Ishikawa (cell line): ENCODE results near the gene MAPK8IP1.

Experiments used
- CEBPB ChIP-seq: IDR thresholded peaks from 2 replicates; pipeline ENCODE4 v1.6.1; 2012
- CREB1 ChIP-seq: IDR thresholded peaks from 2 replicates; pipeline ENCODE4 v1.6.1; 2012; ENCODE audit warnings: low read depth
- EGR1 ChIP-seq: IDR thresholded peaks from 2 replicates; pipeline ENCODE4 v1.6.1; 2012
- EP300 ChIP-seq: IDR thresholded peaks from 2 replicates; pipeline ENCODE4 v1.6.1; 2012; ENCODE audit warnings: borderline replicate concordance
- FOXM1 ChIP-seq: IDR thresholded peaks from 2 replicates; pipeline ENCODE4 v1.6.1; 2012; ENCODE audit warnings: low read depth, borderline replicate concordance
- NFIC ChIP-seq: IDR thresholded peaks from 2 replicates; pipeline ENCODE4 v1.6.1; 2012
- RAD21 ChIP-seq: IDR thresholded peaks from 2 replicates; pipeline ENCODE4 v1.6.1; 2012; ENCODE audit warnings: low read depth
- TAF1 ChIP-seq: IDR thresholded peaks from 2 replicates; pipeline ENCODE4 v1.6.1; 2012; ENCODE audit warnings: low read depth, mild to moderate bottlenecking
- TCF12 ChIP-seq: IDR thresholded peaks from 2 replicates; pipeline ENCODE4 v1.6.1; 2012; ENCODE audit warnings: low read depth
- TEAD4 ChIP-seq: IDR thresholded peaks from 2 replicates; pipeline ENCODE4 v1.6.1; 2012
- YY1 ChIP-seq: IDR thresholded peaks from 2 replicates; pipeline ENCODE4 v1.6.1; 2012; ENCODE audit warnings: low read depth
- ZBTB7A ChIP-seq: IDR thresholded peaks from 2 replicates; pipeline ENCODE4 v1.6.1; 2012; ENCODE audit warnings: low read depth
- TF ChIP-seq, protein P1 (sequence below): IDR thresholded peaks from 2 replicates; pipeline ENCODE4 v1.6.1; 2012; ENCODE audit warnings: low read depth, mild to moderate bottlenecking
- TF ChIP-seq, protein P2 (sequence below): IDR thresholded peaks from 2 replicates; pipeline ENCODE4 v1.6.1; 2012
- TF ChIP-seq, protein P3 (sequence below): IDR thresholded peaks from 2 replicates; pipeline ENCODE4 v1.6.1; 2012

Gene MAPK8IP1

DNA sequence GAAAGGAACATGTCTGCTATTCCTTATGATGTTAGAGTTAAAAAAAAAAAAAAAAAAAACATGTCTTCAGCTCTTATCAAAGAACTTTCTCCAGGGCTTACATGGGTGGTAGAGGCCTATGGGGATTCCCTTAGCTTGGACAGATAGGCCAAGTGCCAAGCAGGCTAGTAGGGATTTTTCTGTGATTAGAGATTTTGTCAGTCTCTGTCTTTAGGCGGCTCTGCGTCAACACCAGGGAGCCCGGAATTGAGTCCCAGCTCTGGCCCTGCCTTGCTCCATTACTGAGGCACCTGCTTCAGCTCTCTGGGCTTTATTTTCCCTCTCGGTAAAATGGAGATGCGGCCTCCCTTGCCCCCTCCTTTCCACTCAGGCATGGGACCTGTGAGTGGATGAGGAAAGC lies 25.1 kb upstream of the MAPK8IP1 start:
- TF ChIP-seq, protein P1, sequence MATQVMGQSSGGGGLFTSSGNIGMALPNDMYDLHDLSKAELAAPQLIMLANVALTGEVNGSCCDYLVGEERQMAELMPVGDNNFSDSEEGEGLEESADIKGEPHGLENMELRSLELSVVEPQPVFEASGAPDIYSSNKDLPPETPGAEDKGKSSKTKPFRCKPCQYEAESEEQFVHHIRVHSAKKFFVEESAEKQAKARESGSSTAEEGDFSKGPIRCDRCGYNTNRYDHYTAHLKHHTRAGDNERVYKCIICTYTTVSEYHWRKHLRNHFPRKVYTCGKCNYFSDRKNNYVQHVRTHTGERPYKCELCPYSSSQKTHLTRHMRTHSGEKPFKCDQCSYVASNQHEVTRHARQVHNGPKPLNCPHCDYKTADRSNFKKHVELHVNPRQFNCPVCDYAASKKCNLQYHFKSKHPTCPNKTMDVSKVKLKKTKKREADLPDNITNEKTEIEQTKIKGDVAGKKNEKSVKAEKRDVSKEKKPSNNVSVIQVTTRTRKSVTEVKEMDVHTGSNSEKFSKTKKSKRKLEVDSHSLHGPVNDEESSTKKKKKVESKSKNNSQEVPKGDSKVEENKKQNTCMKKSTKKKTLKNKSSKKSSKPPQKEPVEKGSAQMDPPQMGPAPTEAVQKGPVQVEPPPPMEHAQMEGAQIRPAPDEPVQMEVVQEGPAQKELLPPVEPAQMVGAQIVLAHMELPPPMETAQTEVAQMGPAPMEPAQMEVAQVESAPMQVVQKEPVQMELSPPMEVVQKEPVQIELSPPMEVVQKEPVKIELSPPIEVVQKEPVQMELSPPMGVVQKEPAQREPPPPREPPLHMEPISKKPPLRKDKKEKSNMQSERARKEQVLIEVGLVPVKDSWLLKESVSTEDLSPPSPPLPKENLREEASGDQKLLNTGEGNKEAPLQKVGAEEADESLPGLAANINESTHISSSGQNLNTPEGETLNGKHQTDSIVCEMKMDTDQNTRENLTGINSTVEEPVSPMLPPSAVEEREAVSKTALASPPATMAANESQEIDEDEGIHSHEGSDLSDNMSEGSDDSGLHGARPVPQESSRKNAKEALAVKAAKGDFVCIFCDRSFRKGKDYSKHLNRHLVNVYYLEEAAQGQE = no peak
- TF ChIP-seq CREB1 = no peak
- TF ChIP-seq NFIC = no peak
- TF ChIP-seq YY1 = no peak
- no peak for TF ChIP-seq TAF1
- TF ChIP-seq, protein P2, sequence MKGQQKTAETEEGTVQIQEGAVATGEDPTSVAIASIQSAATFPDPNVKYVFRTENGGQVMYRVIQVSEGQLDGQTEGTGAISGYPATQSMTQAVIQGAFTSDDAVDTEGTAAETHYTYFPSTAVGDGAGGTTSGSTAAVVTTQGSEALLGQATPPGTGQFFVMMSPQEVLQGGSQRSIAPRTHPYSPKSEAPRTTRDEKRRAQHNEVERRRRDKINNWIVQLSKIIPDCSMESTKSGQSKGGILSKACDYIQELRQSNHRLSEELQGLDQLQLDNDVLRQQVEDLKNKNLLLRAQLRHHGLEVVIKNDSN = no peak
- TF ChIP-seq RAD21 = no peak
- TF ChIP-seq TCF12 = no peak
- no peak for TF ChIP-seq EP300
- TF ChIP-seq FOXM1 = no peak
- TF ChIP-seq, protein P3, sequence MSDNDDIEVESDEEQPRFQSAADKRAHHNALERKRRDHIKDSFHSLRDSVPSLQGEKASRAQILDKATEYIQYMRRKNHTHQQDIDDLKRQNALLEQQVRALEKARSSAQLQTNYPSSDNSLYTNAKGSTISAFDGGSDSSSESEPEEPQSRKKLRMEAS = no peak
- TF ChIP-seq CEBPB = no peak
- no peak for TF ChIP-seq EGR1
- TF ChIP-seq TEAD4 = no peak
- no peak for TF ChIP-seq ZBTB7A

DNA sequence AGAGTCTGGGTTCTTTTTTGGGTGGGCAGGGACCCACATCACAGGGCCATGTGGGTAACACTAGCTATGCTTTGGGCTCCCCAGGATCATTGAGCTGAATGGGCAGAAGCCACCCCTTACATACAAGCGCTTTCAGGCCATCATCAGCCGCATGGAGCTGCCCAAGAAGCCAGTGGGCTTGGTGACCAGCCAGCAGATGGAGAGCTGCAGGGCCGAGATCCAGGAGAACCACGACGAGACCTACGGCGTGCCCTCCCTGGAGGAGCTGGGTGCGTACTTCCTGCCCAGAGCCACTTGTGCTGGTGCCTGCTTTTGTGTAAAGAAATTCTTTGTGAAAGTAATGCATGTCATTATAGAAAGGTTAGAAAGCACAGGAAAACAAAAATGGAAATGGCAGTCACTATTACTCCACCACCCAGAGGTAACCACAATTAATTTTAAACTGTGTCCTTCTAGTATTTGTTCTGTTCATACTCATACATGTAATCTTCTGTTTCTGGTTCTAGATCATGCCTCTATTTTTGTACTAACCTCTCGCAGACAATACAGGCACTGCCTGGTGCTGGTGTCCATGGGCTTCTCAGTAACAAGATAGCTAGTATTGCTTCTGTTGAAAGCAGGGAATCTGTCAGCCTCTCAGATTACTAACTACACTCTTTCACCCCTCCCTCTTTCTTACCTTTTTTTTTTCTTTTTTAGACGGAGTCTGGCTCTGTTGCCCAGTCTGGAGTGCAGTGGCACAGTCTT lies 24.5 kb upstream of the MAPK8IP1 start:
- TF ChIP-seq TCF12 = no peak
- TF ChIP-seq EGR1 = no peak

DNA sequence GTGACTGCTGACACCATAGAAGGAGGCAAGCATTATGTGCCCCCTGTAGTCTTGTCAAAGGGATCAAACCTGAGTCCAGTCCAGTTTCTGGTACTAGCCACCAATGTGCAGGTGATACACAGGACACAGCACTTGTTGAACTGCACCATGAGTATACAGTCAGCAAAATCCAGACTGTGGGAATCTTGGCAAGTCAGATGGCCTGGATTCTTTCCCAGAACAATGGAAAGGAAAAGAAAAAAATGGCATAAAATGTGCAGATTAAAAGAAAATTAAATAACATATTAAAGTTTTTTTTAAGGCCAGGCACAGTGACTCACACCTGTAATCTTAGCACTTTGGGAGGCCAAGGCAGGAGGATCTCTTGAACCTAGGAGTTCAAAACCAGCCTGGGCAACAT lies 21.4 kb upstream of the MAPK8IP1 start:
- TF ChIP-seq FOXM1 = no peak
- TF ChIP-seq TEAD4 = no peak
- TF ChIP-seq YY1 = no peak
- TF ChIP-seq EP300 = no peak
- TF ChIP-seq EGR1 = no peak

DNA sequence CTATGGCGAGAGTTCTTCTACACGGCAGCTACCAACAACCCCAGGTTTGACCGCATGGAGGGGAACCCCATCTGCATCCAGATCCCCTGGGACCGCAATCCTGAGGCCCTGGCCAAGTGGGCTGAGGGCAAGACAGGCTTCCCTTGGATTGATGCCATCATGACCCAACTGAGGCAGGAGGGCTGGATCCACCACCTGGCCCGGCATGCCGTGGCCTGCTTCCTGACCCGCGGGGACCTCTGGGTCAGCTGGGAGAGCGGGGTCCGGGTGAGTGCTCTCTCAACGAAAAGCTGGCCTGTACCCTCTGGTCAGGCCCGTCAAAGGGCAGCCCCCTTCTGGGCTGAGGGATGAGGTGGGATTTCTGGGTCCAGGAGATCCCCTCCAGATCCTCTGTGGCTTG lies 15.9 kb upstream of the MAPK8IP1 start:
- no peak for TF ChIP-seq TEAD4
- TF ChIP-seq CEBPB = no peak
- TF ChIP-seq TAF1 = no peak
- no peak for TF ChIP-seq YY1
- TF ChIP-seq FOXM1 = no peak
- no peak for TF ChIP-seq CREB1
- no peak for TF ChIP-seq EGR1
- TF ChIP-seq, protein P3 = no peak
- no peak for TF ChIP-seq RAD21

DNA sequence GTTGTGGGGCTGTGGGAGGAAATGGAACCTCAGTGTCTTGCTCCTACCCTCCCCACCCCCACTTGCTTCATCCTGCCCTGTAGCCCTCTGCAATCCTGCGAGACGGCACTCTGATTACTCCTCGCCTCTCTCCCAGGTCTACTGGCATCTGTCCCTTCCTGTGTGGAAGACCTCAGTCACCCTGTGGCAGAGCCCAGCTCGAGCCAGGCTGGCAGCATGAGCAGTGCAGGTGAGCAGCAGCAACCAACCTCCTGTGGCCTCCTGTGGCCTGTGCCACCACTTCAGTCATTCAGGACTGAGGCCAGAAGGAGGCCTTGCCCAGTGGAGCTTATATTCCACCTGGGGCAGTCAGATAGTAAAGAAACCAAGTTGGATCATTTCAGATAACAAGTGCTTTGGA lies 14.7 kb upstream of the MAPK8IP1 start:
- no peak for TF ChIP-seq NFIC
- no peak for TF ChIP-seq ZBTB7A
- TF ChIP-seq CREB1 = no peak
- no peak for TF ChIP-seq EP300
- no peak for TF ChIP-seq EGR1
- TF ChIP-seq, protein P1 = no peak
- TF ChIP-seq, protein P3 = no peak
- TF ChIP-seq TCF12 = no peak
- no peak for TF ChIP-seq FOXM1
- TF ChIP-seq CEBPB = no peak
- no peak for TF ChIP-seq TEAD4
- no peak for TF ChIP-seq RAD21
- TF ChIP-seq TAF1 = no peak

DNA sequence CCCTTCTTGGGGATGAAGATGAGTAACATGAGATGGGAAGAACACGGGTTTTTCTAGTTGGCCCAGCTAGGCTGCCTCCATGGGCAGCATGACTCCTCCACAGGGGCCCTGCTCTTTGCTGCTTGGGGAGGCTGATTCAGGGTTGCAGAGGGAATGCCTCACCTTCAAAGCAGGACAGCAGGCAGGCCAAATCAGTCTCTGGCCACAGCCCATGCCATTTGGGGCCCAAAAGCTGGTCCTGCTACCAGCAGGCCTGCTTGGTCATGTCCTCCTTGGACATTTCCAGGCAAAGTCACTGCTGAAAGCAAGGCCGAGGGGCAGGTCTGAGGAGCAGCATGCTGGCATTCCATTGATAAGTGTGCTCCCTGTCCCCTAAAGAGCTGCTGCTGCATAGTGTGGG lies 13.8 kb upstream of the MAPK8IP1 start:
- TF ChIP-seq TEAD4 (no peak), NFIC (no peak), TCF12 (no peak), CEBPB (no peak), ZBTB7A (no peak), EP300 (no peak)
